ENCODE results near the gene DENND11.
"Not testable (repeated sequence)": the region's sequence is repeated elsewhere in the genome, so short reads cannot be mapped to it uniquely, and the experiment has no call there.

Gene DENND11

GRCh38 chr7:141689072-141689825 lies 12.7 kb downstream of the DENND11 start:
- DNase-seq; in situ Hi-C loops (cut with HindIII; ENCODE audit: low pct_ligation_motif_present, low pct_unique_long_range_greater_than_20kb, low sequenced_read_pairs): not testable (repeated sequence)

- DNase-seq: no peak
- in situ Hi-C loops (cut with HindIII; ENCODE audit: low pct_ligation_motif_present, low pct_unique_long_range_greater_than_20kb, low sequenced_read_pairs): no loop called here
Observed at GRCh38 chr7:141688043-141688442, 13.9 kb downstream of the DENND11 start.

GRCh38 chr7:141686670-141687069 lies 15.3 kb downstream of the DENND11 start:
- in situ Hi-C loops (cut with HindIII; ENCODE audit: low pct_ligation_motif_present, low pct_unique_long_range_greater_than_20kb, low sequenced_read_pairs): no loop called here
- no peak for DNase-seq

DNA sequence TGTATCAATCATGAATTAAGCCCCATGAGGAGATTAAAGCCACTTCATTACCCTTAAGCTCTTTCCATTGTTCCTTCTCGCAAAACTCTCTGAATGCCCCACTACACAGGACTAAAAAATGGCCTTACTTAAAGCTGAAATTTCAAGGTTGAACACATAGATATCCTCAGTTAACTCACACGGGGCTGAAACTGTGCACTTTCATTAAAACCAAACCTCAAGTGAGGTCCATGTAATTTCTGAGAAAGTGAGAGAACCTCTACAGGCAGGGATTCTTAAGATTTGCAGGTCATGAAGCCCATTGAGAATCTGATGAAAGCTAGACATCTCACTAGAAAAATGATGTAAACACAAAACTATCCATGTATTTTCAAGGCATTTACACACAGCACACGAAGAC lies 15.9 kb downstream of the DENND11 start:
- DNase-seq: no peak
- in situ Hi-C loops (cut with HindIII; ENCODE audit: low pct_ligation_motif_present, low pct_unique_long_range_greater_than_20kb, low sequenced_read_pairs): no loop called here

- in situ Hi-C loops (cut with HindIII; ENCODE audit: low pct_ligation_motif_present, low pct_unique_long_range_greater_than_20kb, low sequenced_read_pairs): no loop called here
Observed at GRCh38 chr7:141685285-141686023, 16.5 kb downstream of the DENND11 start.

GRCh38 chr7:141679014-141679413 lies 23.0 kb downstream of the DENND11 start:
- no peak for DNase-seq
- in situ Hi-C loops (cut with HindIII; ENCODE audit: low pct_ligation_motif_present, low pct_unique_long_range_greater_than_20kb, low sequenced_read_pairs): no loop called here

More at GRCh38 chr7:141685285-141686023, 16.5 kb downstream of the DENND11 start:
- no peak for DNase-seq

- in situ Hi-C loops (cut with HindIII; ENCODE audit: low pct_ligation_motif_present, low pct_unique_long_range_greater_than_20kb, low sequenced_read_pairs): no loop called here
- no peak for DNase-seq
Observed at GRCh38 chr7:141676618-141677017, 25.3 kb downstream of the DENND11 start.

- in situ Hi-C loops (cut with HindIII; ENCODE audit: low pct_ligation_motif_present, low pct_unique_long_range_greater_than_20kb, low sequenced_read_pairs): no loop called here
Observed at GRCh38 chr7:141675436-141676215, 26.3 kb downstream of the DENND11 start.

DNA sequence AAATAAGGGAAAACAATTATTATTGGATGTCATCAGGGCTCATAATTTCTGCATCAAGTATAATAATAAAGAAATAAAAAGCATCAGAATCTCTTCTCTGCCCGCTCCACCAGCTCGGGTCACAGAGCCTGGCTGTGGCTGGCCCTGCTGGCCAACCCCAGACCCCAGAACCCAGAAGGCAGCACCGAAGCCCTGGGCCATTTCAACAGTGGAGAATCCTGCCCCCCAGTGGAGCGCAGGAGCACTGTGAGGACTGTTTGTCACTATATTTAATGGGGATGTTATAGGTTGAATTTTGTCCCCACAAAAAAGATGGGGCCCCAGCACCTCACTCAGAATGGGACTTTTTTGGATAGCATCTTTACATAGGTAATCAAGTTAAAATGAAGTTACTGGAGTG lies 27.3 kb downstream of the DENND11 start:
- DNase-seq: no peak
- in situ Hi-C loops (cut with HindIII; ENCODE audit: low pct_ligation_motif_present, low pct_unique_long_range_greater_than_20kb, low sequenced_read_pairs): no loop called here

More at GRCh38 chr7:141675436-141676215, 26.3 kb downstream of the DENND11 start:
- no peak for DNase-seq

DNA sequence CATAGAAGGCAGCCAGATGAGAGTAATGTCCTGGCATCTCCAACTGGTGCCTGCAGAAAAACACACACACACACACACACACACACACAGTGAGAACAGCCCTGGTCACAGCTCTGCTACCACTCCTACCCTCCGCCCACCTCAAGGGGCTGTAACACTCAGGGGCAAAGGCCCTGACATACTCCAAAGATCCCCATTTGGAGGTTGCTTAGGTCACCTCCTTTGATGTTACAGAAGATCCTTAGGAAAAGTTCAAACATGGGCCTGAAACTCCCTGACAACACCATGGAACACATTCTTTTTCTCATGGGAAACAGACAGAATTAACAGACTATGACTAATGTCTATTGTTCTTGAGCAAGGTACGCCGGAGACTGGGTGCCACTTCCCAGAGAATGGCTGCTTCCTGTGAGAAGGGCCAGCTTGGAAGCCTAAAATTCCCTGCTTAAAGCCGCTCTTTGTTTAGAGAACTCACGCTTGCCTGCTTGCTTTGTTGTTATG lies 27.7 kb downstream of the DENND11 start:
- no peak for DNase-seq
- in situ Hi-C loops (cut with HindIII; ENCODE audit: low pct_ligation_motif_present, low pct_unique_long_range_greater_than_20kb, low sequenced_read_pairs): no loop called here

- in situ Hi-C loops (cut with HindIII; ENCODE audit: low pct_ligation_motif_present, low pct_unique_long_range_greater_than_20kb, low sequenced_read_pairs): no loop called here
- no peak for DNase-seq
Observed at GRCh38 chr7:141673346-141673745, 28.6 kb downstream of the DENND11 start.

DNA sequence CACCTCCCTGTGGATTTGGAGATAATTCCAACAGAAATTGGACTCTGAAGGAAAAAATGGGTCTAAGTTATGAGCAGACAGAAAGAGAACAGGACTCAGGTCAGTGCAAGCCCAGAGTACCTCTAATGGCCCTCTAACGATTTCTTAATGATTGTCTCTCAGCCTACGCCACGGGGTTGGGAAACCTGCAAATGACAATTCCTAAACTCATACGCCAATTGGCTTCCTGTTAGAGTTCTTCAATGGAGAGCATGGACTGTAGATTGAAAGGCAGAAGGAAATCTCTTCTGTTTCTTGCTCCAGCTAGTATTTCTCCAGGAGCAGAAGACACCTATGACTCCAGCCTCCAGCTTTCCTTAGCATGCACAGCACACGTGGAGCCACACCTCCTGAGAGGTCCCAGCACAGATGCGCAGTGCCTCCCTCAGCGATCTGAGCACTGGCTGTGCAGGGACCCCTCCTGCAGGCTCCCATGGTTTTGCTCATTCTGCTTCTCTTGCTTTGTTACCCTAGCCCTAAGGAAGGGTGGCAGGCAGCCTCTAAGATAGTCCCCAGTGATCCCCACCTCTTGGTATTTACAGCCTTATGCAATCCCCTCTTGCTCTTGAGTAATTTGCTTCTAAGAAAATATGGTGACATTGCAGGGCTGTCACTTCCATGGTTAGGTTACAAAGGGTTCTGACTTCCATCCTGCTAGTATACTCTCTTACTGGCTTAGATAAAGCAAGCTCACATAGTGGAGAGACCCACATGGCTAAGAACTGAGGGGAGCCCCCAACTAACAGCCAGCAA lies 30.1 kb downstream of the DENND11 start:
- in situ Hi-C loops (cut with HindIII; ENCODE audit: low pct_ligation_motif_present, low pct_unique_long_range_greater_than_20kb, low sequenced_read_pairs): no loop called here
- DNase-seq: no peak

DNA sequence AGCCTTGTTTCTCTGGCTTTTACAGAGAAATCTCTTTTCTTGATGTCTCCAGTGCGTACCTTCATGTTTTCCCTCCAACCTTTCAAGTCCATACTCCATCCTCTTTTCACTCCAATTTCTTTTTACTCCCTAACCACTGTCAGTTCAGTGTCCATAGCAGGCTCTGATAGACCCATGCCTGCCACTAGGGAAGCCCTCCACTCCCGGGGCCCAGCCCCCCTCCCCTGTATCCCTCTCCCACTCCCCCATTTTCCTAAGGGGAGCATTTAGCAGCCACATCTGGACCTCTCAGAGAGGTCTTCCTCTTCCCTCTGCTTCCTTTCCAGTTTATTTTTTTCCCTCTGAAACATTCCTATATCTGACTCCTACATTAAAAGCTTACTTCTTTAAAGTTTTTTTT lies 33.1 kb downstream of the DENND11 start:
- in situ Hi-C loops (cut with HindIII; ENCODE audit: low pct_ligation_motif_present, low pct_unique_long_range_greater_than_20kb, low sequenced_read_pairs): no loop called here
- DNase-seq: no peak

DNA sequence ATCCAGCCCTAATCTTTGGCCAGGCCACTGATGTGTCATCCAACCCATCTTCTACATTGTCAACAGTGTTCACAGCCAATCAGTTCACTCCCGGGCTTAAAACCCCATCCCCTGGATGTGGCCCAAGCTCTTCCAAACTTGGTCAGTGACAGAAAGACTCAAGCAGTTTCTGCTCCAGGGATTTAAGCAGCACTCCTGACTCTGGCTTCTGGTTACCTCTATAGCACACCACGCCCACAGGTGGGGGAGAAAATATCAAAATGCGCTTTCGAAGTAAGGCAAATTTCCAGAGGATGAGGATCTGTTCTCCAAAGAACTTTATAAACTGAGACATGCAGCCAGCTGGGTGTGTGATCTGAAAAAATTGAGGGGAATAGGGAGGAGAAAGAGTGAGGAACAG lies 35.9 kb downstream of the DENND11 start:
- DNase-seq: no peak
- in situ Hi-C loops (cut with HindIII; ENCODE audit: low pct_ligation_motif_present, low pct_unique_long_range_greater_than_20kb, low sequenced_read_pairs): no loop called here

- in situ Hi-C loops (cut with HindIII; ENCODE audit: low pct_ligation_motif_present, low pct_unique_long_range_greater_than_20kb, low sequenced_read_pairs): no loop called here
- no peak for DNase-seq
Observed at GRCh38 chr7:141665208-141666035, 36.5 kb downstream of the DENND11 start.

GRCh38 chr7:141664450-141664849 lies 37.5 kb downstream of the DENND11 start:
- no peak for DNase-seq
- in situ Hi-C loops (cut with HindIII; ENCODE audit: low pct_ligation_motif_present, low pct_unique_long_range_greater_than_20kb, low sequenced_read_pairs): no loop called here

DNA sequence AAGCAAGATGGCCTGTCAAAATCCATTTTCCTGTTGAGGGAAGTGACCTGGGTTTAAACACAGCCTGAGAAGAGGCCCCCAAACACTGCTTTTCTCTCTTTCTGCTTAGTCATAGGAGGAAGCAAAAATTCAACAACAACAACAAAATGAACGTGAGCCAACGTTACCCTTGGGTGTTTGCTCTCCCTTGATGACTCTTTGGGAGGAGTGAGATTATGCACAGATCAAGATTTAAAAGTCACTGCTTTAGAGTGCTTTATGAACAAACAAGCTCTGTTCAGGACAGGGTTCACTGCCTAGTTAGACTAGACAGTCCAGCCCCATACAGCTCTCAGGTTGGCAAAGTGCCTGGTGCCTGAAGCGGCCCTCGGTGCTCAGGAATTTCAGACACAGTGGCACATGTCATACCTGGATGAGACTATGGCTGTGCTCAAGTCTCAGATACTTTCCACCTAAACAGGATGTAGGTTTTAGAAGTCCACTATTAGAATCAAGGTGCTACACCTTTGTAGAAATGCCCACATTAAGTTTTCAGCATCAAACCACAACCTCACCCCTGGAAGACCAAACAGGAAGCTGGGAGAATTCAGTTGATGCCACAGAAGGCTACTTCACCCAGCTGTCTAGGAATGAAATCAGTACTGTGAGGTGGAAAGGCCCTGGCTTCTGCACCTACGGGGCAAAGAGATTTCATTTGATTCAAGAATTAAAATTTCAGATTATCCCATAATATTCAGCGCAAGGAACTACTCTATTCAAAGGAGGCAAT lies 38.7 kb downstream of the DENND11 start:
- DNase-seq: no peak
- in situ Hi-C loops (cut with HindIII; ENCODE audit: low pct_ligation_motif_present, low pct_unique_long_range_greater_than_20kb, low sequenced_read_pairs): no loop called here
